Measurements from ENCODE around the gene LDLRAD4.

- TF ChIP-seq GATA3 (IDR thresholded peaks at IDR 0.05; ENCODE audit: low read depth, low read length) (no peak), GATA2 (IDR thresholded peaks at IDR 0.05; ENCODE audit: low read depth, low read length) (no peak)
These were observed 173.6 kb downstream of the LDLRAD4 start for GRCh38 chr18:13392029-13392750.
